ENCODE data around the gene FIBCD1. TPM values are rescaled to one million over a fixed set of nuclear protein-coding genes. Genes with fewer than 3 reads are reported as not detected.

Gene FIBCD1
- total RNA-seq, 1 donor = 5.1 TPM

- H3K36me3 ChIP-seq (ENCODE audit: insufficient read depth, low read length) = peaks cover 37% of the 10 kb centered on the region
- H4K20me1 ChIP-seq (ENCODE audit: insufficient read depth, low read length) = peaks cover 38% of the 10 kb centered on the region
- peaks cover 2% of the 10 kb centered on the region for H3K79me2 ChIP-seq (ENCODE audit: insufficient read depth, low read length)
- DNase-seq (ENCODE audit: insufficient read length, low spot score, missing footprints) = peak; percentile 47
- no peaks in the 10 kb centered on the region for H3K9me3 ChIP-seq (ENCODE audit: low read depth, low read length)
- no peak overlapping the region for H3K27ac ChIP-seq (ENCODE audit: low read depth, low read length)
- no peak overlapping the region for H3K4me3 ChIP-seq (ENCODE audit: insufficient read depth, low read length)
- H3K27me3 ChIP-seq (ENCODE audit: insufficient read depth, low read length) = no peaks in the 10 kb centered on the region
- H3K4me2 ChIP-seq (ENCODE audit: insufficient read depth, low read length) = no peak overlapping the region
- no peak overlapping the region for H2AFZ ChIP-seq (ENCODE audit: low read length)
- TF ChIP-seq CTCF (IDR thresholded peaks at IDR 0.05; ENCODE audit: extremely low read depth, low read depth, low read length) = no peak
- no peaks in the 10 kb centered on the region for H3K4me1 ChIP-seq (ENCODE audit: insufficient read depth, low read length)
Observed at GRCh38 chr9:130895038-130895437, 44.0 kb downstream of the FIBCD1 start.

- no peaks in the 10 kb centered on the region for H3K27me3 ChIP-seq (ENCODE audit: insufficient read depth, low read length)
- H3K36me3 ChIP-seq (ENCODE audit: insufficient read depth, low read length) = peaks cover 41% of the 10 kb centered on the region
- H3K4me2 ChIP-seq (ENCODE audit: insufficient read depth, low read length) = no peak overlapping the region
- TF ChIP-seq CTCF (IDR thresholded peaks at IDR 0.05; ENCODE audit: extremely low read depth, low read depth, low read length) = no peak
- H3K9me3 ChIP-seq (ENCODE audit: low read depth, low read length) = no peaks in the 10 kb centered on the region
- no peaks in the 10 kb centered on the region for H3K4me1 ChIP-seq (ENCODE audit: insufficient read depth, low read length)
- H3K79me2 ChIP-seq (ENCODE audit: insufficient read depth, low read length) = peaks cover 2% of the 10 kb centered on the region
- H2AFZ ChIP-seq (ENCODE audit: low read length) = no peak overlapping the region
- H3K4me3 ChIP-seq (ENCODE audit: insufficient read depth, low read length) = no peak overlapping the region
- H4K20me1 ChIP-seq (ENCODE audit: insufficient read depth, low read length) = peaks cover 36% of the 10 kb centered on the region
- H3K27ac ChIP-seq (ENCODE audit: low read depth, low read length) = no peak overlapping the region
- DNase-seq (ENCODE audit: insufficient read length, low spot score, missing footprints) = peak; percentile 61
Observed at GRCh38 chr9:130894546-130894945, 44.5 kb downstream of the FIBCD1 start.

GRCh38 chr9:130893341-130894101, 45.5 kb downstream of the FIBCD1 start:
- TF ChIP-seq CTCF (IDR thresholded peaks at IDR 0.05; ENCODE audit: extremely low read depth, low read depth, low read length) = no peak
- peaks cover 44% of the 10 kb centered on the region for H3K36me3 ChIP-seq (ENCODE audit: insufficient read depth, low read length)
- DNase-seq (ENCODE audit: insufficient read length, low spot score, missing footprints) = peak; percentile 79
- H3K9me3 ChIP-seq (ENCODE audit: low read depth, low read length) = no peaks in the 10 kb centered on the region
- H3K4me2 ChIP-seq (ENCODE audit: insufficient read depth, low read length) = no peak overlapping the region
- peaks cover 36% of the 10 kb centered on the region for H4K20me1 ChIP-seq (ENCODE audit: insufficient read depth, low read length)
- no peaks in the 10 kb centered on the region for H3K4me1 ChIP-seq (ENCODE audit: insufficient read depth, low read length)
- no peaks in the 10 kb centered on the region for H3K27me3 ChIP-seq (ENCODE audit: insufficient read depth, low read length)
- no peak overlapping the region for H3K4me3 ChIP-seq (ENCODE audit: insufficient read depth, low read length)
- no peak overlapping the region for H2AFZ ChIP-seq (ENCODE audit: low read length)
- H3K79me2 ChIP-seq (ENCODE audit: insufficient read depth, low read length) = peaks cover 2% of the 10 kb centered on the region
- H3K27ac ChIP-seq (ENCODE audit: low read depth, low read length) = no peak overlapping the region

- H3K9me3 ChIP-seq (ENCODE audit: low read depth, low read length) = no peaks in the 10 kb centered on the region
- no peaks in the 10 kb centered on the region for H3K27me3 ChIP-seq (ENCODE audit: insufficient read depth, low read length)
- no peak overlapping the region for H3K4me3 ChIP-seq (ENCODE audit: insufficient read depth, low read length)
- no peak for TF ChIP-seq CTCF (IDR thresholded peaks at IDR 0.05; ENCODE audit: extremely low read depth, low read depth, low read length)
- H3K27ac ChIP-seq (ENCODE audit: low read depth, low read length) = no peak overlapping the region
- H4K20me1 ChIP-seq (ENCODE audit: insufficient read depth, low read length) = peaks cover 45% of the 10 kb centered on the region
- H3K79me2 ChIP-seq (ENCODE audit: insufficient read depth, low read length) = peaks cover 7% of the 10 kb centered on the region
- DNase-seq (ENCODE audit: insufficient read length, low spot score, missing footprints) = peak; percentile 82
- no peaks in the 10 kb centered on the region for H3K4me1 ChIP-seq (ENCODE audit: insufficient read depth, low read length)
- H2AFZ ChIP-seq (ENCODE audit: low read length) = no peak overlapping the region
- peaks cover 53% of the 10 kb centered on the region for H3K36me3 ChIP-seq (ENCODE audit: insufficient read depth, low read length)
- H3K4me2 ChIP-seq (ENCODE audit: insufficient read depth, low read length) = no peak overlapping the region
Observed at GRCh38 chr9:130892477-130893304, 46.4 kb downstream of the FIBCD1 start.
